ENCODE results near the gene ARSG. TPM values are rescaled to one million over a fixed set of nuclear protein-coding genes. Genes with fewer than 3 reads are reported as not detected.

Gene ARSG
- polyA plus RNA-seq, 1 donor from 2014 or later, result 16.9 TPM

- TF ChIP-seq, protein P1, sequence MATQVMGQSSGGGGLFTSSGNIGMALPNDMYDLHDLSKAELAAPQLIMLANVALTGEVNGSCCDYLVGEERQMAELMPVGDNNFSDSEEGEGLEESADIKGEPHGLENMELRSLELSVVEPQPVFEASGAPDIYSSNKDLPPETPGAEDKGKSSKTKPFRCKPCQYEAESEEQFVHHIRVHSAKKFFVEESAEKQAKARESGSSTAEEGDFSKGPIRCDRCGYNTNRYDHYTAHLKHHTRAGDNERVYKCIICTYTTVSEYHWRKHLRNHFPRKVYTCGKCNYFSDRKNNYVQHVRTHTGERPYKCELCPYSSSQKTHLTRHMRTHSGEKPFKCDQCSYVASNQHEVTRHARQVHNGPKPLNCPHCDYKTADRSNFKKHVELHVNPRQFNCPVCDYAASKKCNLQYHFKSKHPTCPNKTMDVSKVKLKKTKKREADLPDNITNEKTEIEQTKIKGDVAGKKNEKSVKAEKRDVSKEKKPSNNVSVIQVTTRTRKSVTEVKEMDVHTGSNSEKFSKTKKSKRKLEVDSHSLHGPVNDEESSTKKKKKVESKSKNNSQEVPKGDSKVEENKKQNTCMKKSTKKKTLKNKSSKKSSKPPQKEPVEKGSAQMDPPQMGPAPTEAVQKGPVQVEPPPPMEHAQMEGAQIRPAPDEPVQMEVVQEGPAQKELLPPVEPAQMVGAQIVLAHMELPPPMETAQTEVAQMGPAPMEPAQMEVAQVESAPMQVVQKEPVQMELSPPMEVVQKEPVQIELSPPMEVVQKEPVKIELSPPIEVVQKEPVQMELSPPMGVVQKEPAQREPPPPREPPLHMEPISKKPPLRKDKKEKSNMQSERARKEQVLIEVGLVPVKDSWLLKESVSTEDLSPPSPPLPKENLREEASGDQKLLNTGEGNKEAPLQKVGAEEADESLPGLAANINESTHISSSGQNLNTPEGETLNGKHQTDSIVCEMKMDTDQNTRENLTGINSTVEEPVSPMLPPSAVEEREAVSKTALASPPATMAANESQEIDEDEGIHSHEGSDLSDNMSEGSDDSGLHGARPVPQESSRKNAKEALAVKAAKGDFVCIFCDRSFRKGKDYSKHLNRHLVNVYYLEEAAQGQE (IDR thresholded peaks at IDR 0.05; ENCODE audit: borderline replicate concordance), result no peak
- TF ChIP-seq SMC3 (conservative IDR thresholded peaks at IDR 0.05; ENCODE audit: poor library complexity) (no peak), RAD21 (conservative IDR thresholded peaks at IDR 0.05) (no peak), EP300 (conservative IDR thresholded peaks at IDR 0.05; ENCODE audit: poor library complexity, severe bottlenecking) (no peak), EZH2 (IDR thresholded peaks at IDR 0.05; ENCODE audit: borderline replicate concordance, insufficient read depth, low read length, poor library complexity, severe bottlenecking) (no peak), MXI1 (conservative IDR thresholded peaks at IDR 0.05; ENCODE audit: poor library complexity, severe bottlenecking) (no peak), TAF1 (IDR thresholded peaks at IDR 0.05; ENCODE audit: low read depth) (no peak), POLR2AphosphoS5 (IDR thresholded peaks at IDR 0.05) (no peak)
- TF ChIP-seq, protein P2, sequence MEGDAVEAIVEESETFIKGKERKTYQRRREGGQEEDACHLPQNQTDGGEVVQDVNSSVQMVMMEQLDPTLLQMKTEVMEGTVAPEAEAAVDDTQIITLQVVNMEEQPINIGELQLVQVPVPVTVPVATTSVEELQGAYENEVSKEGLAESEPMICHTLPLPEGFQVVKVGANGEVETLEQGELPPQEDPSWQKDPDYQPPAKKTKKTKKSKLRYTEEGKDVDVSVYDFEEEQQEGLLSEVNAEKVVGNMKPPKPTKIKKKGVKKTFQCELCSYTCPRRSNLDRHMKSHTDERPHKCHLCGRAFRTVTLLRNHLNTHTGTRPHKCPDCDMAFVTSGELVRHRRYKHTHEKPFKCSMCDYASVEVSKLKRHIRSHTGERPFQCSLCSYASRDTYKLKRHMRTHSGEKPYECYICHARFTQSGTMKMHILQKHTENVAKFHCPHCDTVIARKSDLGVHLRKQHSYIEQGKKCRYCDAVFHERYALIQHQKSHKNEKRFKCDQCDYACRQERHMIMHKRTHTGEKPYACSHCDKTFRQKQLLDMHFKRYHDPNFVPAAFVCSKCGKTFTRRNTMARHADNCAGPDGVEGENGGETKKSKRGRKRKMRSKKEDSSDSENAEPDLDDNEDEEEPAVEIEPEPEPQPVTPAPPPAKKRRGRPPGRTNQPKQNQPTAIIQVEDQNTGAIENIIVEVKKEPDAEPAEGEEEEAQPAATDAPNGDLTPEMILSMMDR (IDR thresholded peaks at IDR 0.05; ENCODE audit: poor library complexity, severe bottlenecking), result no peak
- H3F3A ChIP-seq (ENCODE audit: insufficient read depth, low read length, poor library complexity, severe bottlenecking), result no peaks in the 10 kb centered on the region
- H3K9me2 ChIP-seq (ENCODE audit: insufficient read depth, low read length), result no peaks in the 10 kb centered on the region
- no peaks in the 10 kb centered on the region for H4K20me1 ChIP-seq (ENCODE audit: insufficient read depth)
- H3K9ac ChIP-seq (ENCODE audit: low read length), result no peak overlapping the region
- H3K4me3 ChIP-seq (ENCODE audit: low read length), result no peak overlapping the region
- H2AFZ ChIP-seq (ENCODE audit: low read depth, low read length), result no peak overlapping the region
- no peaks in the 10 kb centered on the region for H3K9me3 ChIP-seq (ENCODE audit: low read length)
- H3K79me2 ChIP-seq (replicated peaks; ENCODE audit: insufficient read depth, low read length), result no peaks in the 10 kb centered on the region
- no peaks in the 10 kb centered on the region for H3K36me3 ChIP-seq (ENCODE audit: insufficient read depth, low read length)
- no peak overlapping the region for H3K27ac ChIP-seq (ENCODE audit: low read length)
- no peak overlapping the region for H3K4me2 ChIP-seq (ENCODE audit: low read length)
- no peaks in the 10 kb centered on the region for H3K27me3 ChIP-seq (ENCODE audit: insufficient read depth, low read depth, low read length)
Observed at GRCh38 chr17:68468788-68469187, 177.5 kb downstream of the ARSG start.

Small RNAs within 50 kb of the gene (small RNA-seq; reads per million reads assigned to genes)
- gene MIR635, result 0 reads per million in 3 experiments

Other genes with a start within 250 kb of the ARSG start
- gene AMZ2, start 43.5 kb upstream of the ARSG start, polyA plus RNA-seq, result 131 and 158 TPM in 2 replicates
- gene SLC16A6, start 368 bp upstream of the ARSG start, polyA plus RNA-seq, result 15.6 and 17.6 TPM in 2 replicates
- gene WIPI1, start 166.0 kb downstream of the ARSG start, polyA plus RNA-seq, result 8.3 and 17.8 TPM in 2 replicates
- 512 and 539 TPM in 2 replicates for gene PRKAR1A, start 220.9 kb downstream of the ARSG start, polyA plus RNA-seq